HepG2 (cell line): ENCODE results near the gene SSX2IP. TPM values are rescaled to one million over a fixed set of nuclear protein-coding genes. Genes with fewer than 3 reads are reported as not detected.

Source experiments
- ATAC-seq: fragments of 200-7000 bp; cut with Tn5 transposase; 3 replicates; pipeline ENCODE4 v1.9.1; 2020; ENCODE audit warnings: mild to moderate bottlenecking, moderate library complexity
- BruUV-seq: library from RNA; stranded (reverse); fragments of 400-500 nt; replicated peaks from 2 replicates; lab custom pipeline; 2021; lab: Mats Ljungman, UMichigan
- CTCF ChIA-PET: fragments of 300-600 bp; formaldehyde crosslinking; extraction: SDS; loops from one replicate; lab custom pipeline; 2021; ENCODE audit warnings: low total read pairs, inconsistent platforms, low intra/inter-chr PET ratio; lab: Yijun Ruan, JAX
- POLR2A ChIA-PET: fragments of 350-600 bp; sonication (Branson Sonifier 250); formaldehyde crosslinking; loops from one replicate; lab custom pipeline; 2020; ENCODE audit warnings: antibody characterized with exemption, inconsistent platforms; lab: Yijun Ruan, JAX
- DNase-seq: peaks from one replicate; pipeline ENCODE4 v3.0.0-alpha.2; 2015; ENCODE audit warnings: low spot score
- FAIRE-seq: peaks from 3 replicates; lab custom pipeline; 2011; peaks lifted over from hg19 to GRCh38; lab: Jason Lieb, UNC
- H2AFZ ChIP-seq: one replicate; pipeline ENCODE4 v1.6.1; 2011; ENCODE audit warnings: low read length, inconsistent platforms
- H3K27ac ChIP-seq: fragments of 300-600 bp; 3 replicates; pipeline ENCODE4 v1.8.0; 2011; ENCODE audit warnings: mixed run types, mild to moderate bottlenecking, mixed read lengths, low read length, inconsistent platforms; ENCODE audit not compliant: insufficient read depth; ENCODE audit errors: extremely low read length
- H3K27me3 ChIP-seq, 2 experiments: fragments of 200-600 bp in 1 of 2; 2 replicates in 1 of 2; 3 replicates in 1 of 2; pipeline versions ENCODE4 v1.6.0 to v1.8.0; 2011; ENCODE audit warnings: low read length in 2 of 2, mild to moderate bottlenecking in 2 of 2, moderate library complexity in 2 of 2, inconsistent platforms in 1 of 2; ENCODE audit not compliant: insufficient read depth in 2 of 2, control insufficient read depth in 1 of 2
- H3K36me3 ChIP-seq, 2 experiments: fragments of 200-600 bp in 1 of 2; replicated peaks in 1 of 2; 2 replicates in 1 of 2; 3 replicates in 1 of 2; pipeline versions ENCODE4 v1.5.1 to v1.8.0; 2011; ENCODE audit warnings: low read length in 2 of 2, inconsistent platforms in 1 of 2; ENCODE audit not compliant: insufficient read depth in 2 of 2, control insufficient read depth in 1 of 2
- H3K4me1 ChIP-seq: 2 replicates; pipeline ENCODE4 v1.5.1; 2012; ENCODE audit warnings: low read length, inconsistent platforms; ENCODE audit not compliant: insufficient read depth
- H3K4me2 ChIP-seq: 2 replicates; pipeline ENCODE4 v1.6.0; 2011; ENCODE audit warnings: low read depth, low read length, inconsistent platforms
- H3K4me3 ChIP-seq, 3 experiments: fragments of 200-600 bp in 1 of 3; sonication (generic), shearing (Covaris generic) in 1 of 3; replicated peaks in 1 of 3; 2 replicates each; pipeline ENCODE4 v1.5.1; 2011 to 2016; ENCODE audit warnings: low read length in 3 of 3, inconsistent platforms in 2 of 3, low read depth in 2 of 3, mild to moderate bottlenecking in 2 of 3, control low read depth in 1 of 3, mixed read lengths in 1 of 3; ENCODE audit not compliant: insufficient read depth in 1 of 3
- H3K79me2 ChIP-seq: one replicate; pipeline ENCODE4 v1.6.1; 2011; ENCODE audit warnings: low read length, inconsistent platforms; ENCODE audit not compliant: insufficient read depth
- H3K9ac ChIP-seq: 2 replicates; pipeline ENCODE4 v1.6.0; 2011; ENCODE audit warnings: mild to moderate bottlenecking, low read depth, low read length, inconsistent platforms; ENCODE audit not compliant: insufficient read depth
- H3K9me3 ChIP-seq: 2 replicates; pipeline ENCODE4 v1.5.1; 2012; ENCODE audit warnings: mild to moderate bottlenecking, low read length
- H4K20me1 ChIP-seq: 2 replicates; pipeline ENCODE4 v1.6.0; 2011; ENCODE audit warnings: inconsistent platforms, mild to moderate bottlenecking, low read length, moderate library complexity; ENCODE audit not compliant: insufficient read depth
- BATF2 ChIP-seq: sonication (generic); formaldehyde crosslinking; IDR thresholded peaks from 2 replicates; pipeline ENCODE4 v1.8.0; 2022; ENCODE audit warnings: mild to moderate bottlenecking, missing genetic modification reagents, moderate library complexity
- FIP1L1 ChIP-seq: fragments of 200-400 bp; formaldehyde crosslinking; IDR thresholded peaks from 2 replicates; pipeline ENCODE4 v1.6.1; 2018; ENCODE audit warnings: low read depth, mild to moderate bottlenecking, low read length, moderate library complexity, borderline replicate concordance; ENCODE audit not compliant: insufficient read depth
- FOXK1 ChIP-seq: sonication (generic); formaldehyde crosslinking; IDR thresholded peaks from 2 replicates; pipeline ENCODE4 v1.4.0; 2020; ENCODE audit warnings: low read depth, missing genetic modification reagents, borderline replicate concordance
- NCOA2 ChIP-seq: sonication (generic); formaldehyde crosslinking; IDR thresholded peaks from 2 replicates; pipeline ENCODE4 v1.8.0; 2022; ENCODE audit warnings: inconsistent platforms
- PHF21A ChIP-seq: sonication (generic); formaldehyde crosslinking; IDR thresholded peaks from 2 replicates; pipeline ENCODE4 v1.5.0; 2020; ENCODE audit warnings: mild to moderate bottlenecking, missing genetic modification reagents
- SOX13 ChIP-seq, 3 experiments: fragments of 450-650 bp in 1 of 3; sonication (generic) in 1 of 3; formaldehyde crosslinking in 1 of 3; IDR thresholded peaks in 2 of 3; conservative IDR thresholded peaks in 1 of 3; 2 replicates each; pipeline versions ENCODE4 v1.5.0 to v1.6.1; 2016 to 2020; ENCODE audit warnings: antibody characterized with exemption in 1 of 3, mild to moderate bottlenecking in 1 of 3, missing compliant biosample characterization in 1 of 3, missing genetic modification reagents in 1 of 3, moderate library complexity in 1 of 3
- ZFYVE20 ChIP-seq: sonication (generic); formaldehyde crosslinking; IDR thresholded peaks from 2 replicates; pipeline ENCODE4 v1.8.0; 2023; ENCODE audit warnings: low read depth, mild to moderate bottlenecking, moderate library complexity, missing genetic modification reagents, borderline replicate concordance
- ZNF569 ChIP-seq: sonication (generic); formaldehyde crosslinking; IDR thresholded peaks from 2 replicates; pipeline ENCODE4 v1.5.0; 2020; ENCODE audit warnings: mild to moderate bottlenecking, missing genetic modification reagents, moderate library complexity, borderline replicate concordance
- ZNF720 ChIP-seq: sonication (generic); formaldehyde crosslinking; IDR thresholded peaks from 2 replicates; pipeline ENCODE4 v1.4.0; 2020; ENCODE audit warnings: missing genetic modification reagents
- ZNF839 ChIP-seq: sonication (generic); formaldehyde crosslinking; IDR thresholded peaks from 2 replicates; pipeline ENCODE4 v1.4.0; 2020; ENCODE audit warnings: missing genetic modification reagents, mild to moderate bottlenecking, borderline replicate concordance
- ZSCAN12 ChIP-seq: sonication (generic); formaldehyde crosslinking; IDR thresholded peaks from 2 replicates; pipeline ENCODE4 v1.9.0; 2021; ENCODE audit warnings: mild to moderate bottlenecking, missing genetic modification reagents
- WGBS: methylation state at CpG from one replicate; pipeline ENCODE4 v1.1.6; 2017; ENCODE audit warnings: low lambda C conversion rate; 5-methylcytosine and 5-hydroxymethylcytosine counted together
- in situ Hi-C: cut with HindIII; loops from 2 replicates; pipeline ENCODE4 v1.10.0; 2017; ENCODE audit warnings: low pct_unique_long_range_greater_than_20kb; ENCODE audit not compliant: extremely low pct_ligation_motif_present
- intact Hi-C: fragments of 100-400 bp; cut with micrococcal nuclease; formaldehyde crosslinking; loops from one replicate; pipeline ENCODE4 v1.10.0; 2022; ENCODE audit not compliant: unreplicated experiment
- polyA plus RNA-seq, 8 experiments: library from polyadenylated mRNA; depleted of rRNA in 3 of 8; stranded (reverse) in 7 of 8; unstranded in 1 of 8; fragments of >200 nt; fragmentation: Illumina TruSeq in 4 of 8; extraction: Trizol in 4 of 8; gene quantifications; 2 replicates each; pipeline versions ENCODE4 v1.2.1 to v1.2.3, GENCODE V29; 2011 to 2016; ENCODE audit warnings: low read depth in 4 of 8, missing spikeins in 1 of 8, mixed read lengths in 1 of 8; ENCODE audit not compliant: insufficient read depth in 1 of 8
- total RNA-seq, 5 experiments: library from RNA; depleted of rRNA; stranded (reverse); fragments of >200 nt; fragmentation: Illumina TruSeq; extraction: Trizol; gene quantifications; 2 replicates each; pipeline ENCODE4 v1.2.3, GENCODE V29; 2016; ENCODE audit warnings: low read depth in 1 of 5
- TF ChIP-seq, protein P1 (sequence below): sonication (generic); formaldehyde crosslinking; IDR thresholded peaks from 2 replicates; pipeline ENCODE4 v1.5.1; 2020; ENCODE audit warnings: mild to moderate bottlenecking, missing genetic modification reagents

Gene SSX2IP
- total and polyA plus RNA-seq, 2 of the 13 experiments (the other 11 are each of a cell fraction or from before 2014, with no cell fraction given): 2.7 to 23.7 TPM

DNA sequence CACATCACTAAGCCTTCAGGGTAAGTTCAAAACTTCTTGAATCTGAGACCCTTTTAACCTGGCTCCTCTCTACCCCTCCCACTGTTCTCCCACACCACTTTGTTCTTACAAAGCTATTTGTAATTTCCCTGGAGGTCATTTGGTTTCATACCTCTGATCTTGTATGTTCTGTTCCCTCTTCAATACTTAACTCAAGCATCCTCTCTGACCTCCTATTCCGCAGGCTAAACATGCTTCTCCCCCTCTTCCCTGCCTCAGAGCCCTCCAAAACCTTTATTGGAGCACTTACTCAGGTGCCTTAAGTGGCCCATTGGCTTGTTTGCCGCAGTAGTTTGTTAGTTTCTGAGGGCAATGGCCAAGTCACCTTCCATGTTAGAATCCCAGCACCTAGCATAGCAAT is 54.8 kb downstream of the SSX2IP start:
- BruUV-seq: no TSS peak
- Histone ChIP-seq H3K79me2 (no peaks in the 10 kb centered on the region), H4K20me1 (no peaks in the 10 kb centered on the region), H3K27me3 (no peaks in the 10 kb centered on the region), H2AFZ (no peak overlapping the region), H3K36me3 (no peaks in the 10 kb centered on the region), H3K4me1 (no peaks in the 10 kb centered on the region), H3K9me3 (no peaks in the 10 kb centered on the region), H3K4me3 (no peak overlapping the region)
- 38% methylated on average over 2 of the region's 2 CpGs for WGBS
- POLR2A ChIA-PET: no interaction called here
- in situ Hi-C loops: no loop called here
- intact Hi-C loops: no loop called here
- no peak for ATAC-seq
- FAIRE-seq: no peak
- CTCF ChIA-PET: no interaction called here
- TF ChIP-seq ZNF839 (CRISPR knock-in tag): no peak
- TF ChIP-seq ZFYVE20 (CRISPR knock-in tag): no peak
- TF ChIP-seq ZNF569 (CRISPR knock-in tag): no peak
- TF ChIP-seq, protein P1, sequence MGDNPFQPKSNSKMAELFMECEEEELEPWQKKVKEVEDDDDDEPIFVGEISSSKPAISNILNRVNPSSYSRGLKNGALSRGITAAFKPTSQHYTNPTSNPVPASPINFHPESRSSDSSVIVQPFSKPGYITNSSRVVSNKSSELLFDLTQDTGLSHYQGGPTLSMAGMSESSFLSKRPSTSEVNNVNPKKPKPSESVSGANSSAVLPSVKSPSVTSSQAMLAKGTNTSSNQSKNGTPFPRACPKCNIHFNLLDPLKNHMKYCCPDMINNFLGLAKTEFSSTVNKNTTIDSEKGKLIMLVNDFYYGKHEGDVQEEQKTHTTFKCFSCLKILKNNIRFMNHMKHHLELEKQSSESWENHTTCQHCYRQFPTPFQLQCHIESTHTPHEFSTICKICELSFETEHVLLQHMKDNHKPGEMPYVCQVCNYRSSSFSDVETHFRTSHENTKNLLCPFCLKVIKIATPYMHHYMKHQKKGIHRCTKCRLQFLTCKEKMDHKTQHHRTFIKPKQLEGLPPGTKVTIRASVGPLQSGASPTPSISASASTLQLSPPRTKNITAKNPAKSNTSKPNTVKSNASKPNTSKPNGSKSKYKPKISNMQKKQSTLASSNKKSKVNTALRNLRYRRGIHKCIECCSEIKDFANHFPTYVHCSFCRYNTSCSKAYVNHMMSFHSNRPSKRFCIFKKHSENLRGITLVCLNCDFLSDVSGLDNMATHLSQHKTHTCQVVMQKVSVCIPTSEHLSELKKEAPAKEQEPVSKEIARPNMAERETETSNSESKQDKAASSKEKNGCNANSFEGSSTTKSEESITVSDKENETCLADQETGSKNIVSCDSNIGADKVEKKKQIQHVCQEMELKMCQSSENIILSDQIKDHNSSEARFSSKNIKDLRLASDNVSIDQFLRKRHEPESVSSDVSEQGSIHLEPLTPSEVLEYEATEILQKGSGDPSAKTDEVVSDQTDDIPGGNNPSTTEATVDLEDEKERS (CRISPR knock-in tag): no peak
- TF ChIP-seq FIP1L1: no peak
- no peak for TF ChIP-seq BATF2 (CRISPR knock-in tag)
- TF ChIP-seq ZNF720 (CRISPR knock-in tag): no peak
- TF ChIP-seq PHF21A: no peak
- no peak for TF ChIP-seq ZSCAN12 (CRISPR knock-in tag)
- TF ChIP-seq SOX13 (IDR thresholded peaks at IDR 0.05): no peak
- TF ChIP-seq SOX13 (CRISPR knock-in tag; conservative IDR thresholded peaks at IDR 0.05 in 1 of 2, IDR thresholded peaks at IDR 0.05 in 1 of 2): no peak
- no peak for TF ChIP-seq FOXK1 (CRISPR knock-in tag)
- TF ChIP-seq NCOA2 (CRISPR knock-in tag): no peak
- TF ChIP-seq, all 625 proteins: peak for 0
- no peak overlapping the region for H3K9ac ChIP-seq
- H3K27ac ChIP-seq: no peak overlapping the region
- no peak overlapping the region for H3K4me2 ChIP-seq
- DNase-seq: no peak
